HG03565 (cell line): ENCODE measurements around the gene ZBTB24.

Experiments
- ATAC-seq: cut with Tn5 transposase; IDR thresholded peaks from one replicate; pipeline ENCODE4 v1.9.1; 2021; ENCODE audit warnings: mild to moderate bottlenecking, moderate library complexity; ENCODE audit not compliant: unreplicated experiment

ZBTB24 gene

DNA sequence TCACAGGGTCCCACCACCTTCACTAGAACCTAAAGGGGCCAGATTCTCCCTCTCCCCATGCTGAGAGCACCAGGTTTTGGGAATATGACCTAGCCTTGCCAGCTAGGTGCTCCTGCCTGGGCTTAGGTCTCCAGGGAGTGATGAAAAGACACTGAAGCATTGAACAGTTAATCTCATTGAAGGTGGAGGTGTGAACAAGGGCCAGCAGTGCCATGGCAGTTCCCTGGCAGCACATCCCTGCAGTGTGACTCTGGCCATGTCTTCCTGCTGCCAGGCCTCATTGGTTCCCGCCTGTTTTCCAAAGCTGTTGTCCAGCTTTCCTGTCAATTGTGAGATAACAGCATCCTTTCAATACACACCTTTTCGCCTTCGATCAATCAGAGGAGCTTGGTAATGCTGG lies 53.5 kb downstream of the ZBTB24 start:
- no peak for ATAC-seq

DNA sequence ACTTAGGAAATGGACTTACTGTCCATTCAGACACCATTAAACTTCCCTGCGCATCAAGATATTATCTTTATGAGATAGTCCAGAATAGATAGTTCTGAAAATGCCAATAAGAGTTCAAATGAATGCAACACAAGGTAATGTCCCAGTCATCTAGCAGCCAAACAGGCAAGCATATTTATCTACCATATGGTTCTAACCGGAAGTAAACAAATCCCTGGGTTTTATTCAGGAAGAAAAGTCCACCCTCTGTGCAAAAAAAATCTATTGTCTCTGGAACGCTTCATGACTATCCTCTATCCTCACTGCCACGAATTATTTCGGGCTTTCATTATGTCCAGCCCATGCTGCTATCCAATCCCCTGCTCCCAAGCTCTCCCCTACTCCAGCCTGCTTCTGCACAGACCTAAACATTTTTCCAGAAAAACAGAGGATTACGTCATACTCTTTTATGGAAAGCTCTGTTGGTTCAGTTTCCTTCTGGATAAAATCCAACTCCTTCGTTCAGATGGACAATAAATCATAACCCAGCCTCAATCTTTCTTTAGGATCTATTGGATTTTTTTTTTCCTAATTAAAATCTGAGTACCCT lies 54.0 kb downstream of the ZBTB24 start:
- no peak for ATAC-seq

DNA sequence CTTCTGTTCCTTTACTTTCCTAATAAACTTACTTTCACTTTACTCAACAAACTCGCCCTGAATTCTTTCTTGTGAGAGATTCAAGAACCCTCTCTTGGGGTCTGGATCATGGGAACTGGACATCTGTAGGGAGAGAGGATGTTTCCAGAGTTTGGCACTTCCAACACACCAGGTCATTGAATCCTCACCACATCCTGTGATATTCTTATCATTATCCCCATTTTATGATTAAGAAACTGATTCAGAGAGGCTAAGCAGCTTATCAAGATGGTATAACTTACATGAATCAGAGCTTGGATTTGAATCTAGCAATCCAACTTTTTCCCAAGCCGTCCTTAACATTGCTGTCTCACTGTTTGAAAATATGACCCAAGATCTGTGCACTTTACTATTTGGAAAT lies 58.1 kb downstream of the ZBTB24 start:
- no peak for ATAC-seq

DNA sequence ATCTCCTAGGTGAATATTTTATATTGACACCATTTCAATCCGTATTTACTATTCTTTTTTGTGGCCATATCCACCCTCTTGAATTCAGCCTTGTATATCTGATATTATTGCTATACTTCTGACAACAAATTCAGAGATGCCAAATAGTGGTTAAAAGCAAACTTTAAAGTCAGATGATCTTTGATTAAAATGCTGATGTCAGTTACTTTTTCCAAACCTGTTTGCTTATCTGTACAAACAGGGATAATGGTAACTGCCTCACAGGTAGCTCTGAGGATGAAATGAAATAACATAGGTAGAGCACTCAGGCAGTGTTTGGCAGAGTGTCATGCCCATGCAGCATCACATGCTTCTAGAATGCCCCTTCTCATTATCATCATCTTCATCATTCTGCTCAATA lies 61.8 kb downstream of the ZBTB24 start:
- no peak for ATAC-seq

DNA sequence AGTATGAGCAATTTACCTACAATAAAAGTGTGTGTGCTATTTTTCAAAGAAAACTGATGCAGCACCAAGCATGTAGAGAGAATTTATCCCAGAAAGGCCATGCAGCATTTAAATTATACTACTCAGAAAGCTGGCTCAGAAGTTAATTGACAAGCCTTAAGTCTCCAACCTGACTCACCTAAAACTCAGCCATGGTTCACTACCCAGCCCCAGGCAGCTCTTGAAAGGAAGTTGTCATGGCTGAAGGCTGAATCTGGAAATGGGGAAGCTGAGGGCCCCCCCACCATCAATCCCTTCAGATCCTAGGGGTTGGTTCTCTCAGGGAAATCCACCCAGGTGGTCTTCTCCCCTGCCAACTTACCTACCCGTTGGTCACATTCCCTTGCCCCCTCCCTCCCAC lies 62.3 kb downstream of the ZBTB24 start:
- no peak for ATAC-seq

DNA sequence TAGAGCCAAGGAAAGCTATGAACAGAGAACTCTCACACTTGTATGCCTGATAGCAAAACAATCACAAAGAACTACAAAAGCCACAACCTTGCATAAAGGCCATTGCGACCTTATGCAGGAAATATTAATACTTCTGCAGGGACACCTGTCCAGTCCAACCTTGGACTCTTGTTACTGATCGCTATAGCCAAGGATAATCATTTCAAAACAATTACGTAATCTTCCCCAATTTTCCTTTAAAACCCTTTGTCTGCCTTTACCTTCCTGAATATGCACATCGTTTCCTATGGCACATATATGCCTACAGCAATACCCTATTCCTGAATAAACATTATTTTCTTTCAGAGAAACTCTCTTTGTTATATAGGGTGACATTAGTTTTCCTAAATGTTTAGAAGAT lies 65.4 kb downstream of the ZBTB24 start:
- no peak for ATAC-seq
